Measurements from ENCODE around the gene FBXO8.
"Not testable (repeated sequence)": the region's sequence is repeated elsewhere in the genome, so short reads cannot be mapped to it uniquely, and the experiment has no call there.

The FBXO8 gene

GRCh38 chr4:174283507-174284471 lies at the start of gene FBXO8, which contains the start of gene CEP44:
FBXO8 (minus strand) TSS chr4:174283667; CDS start chr4:174263092, 20,575 bp downstream.
CEP44 (plus strand) TSS chr4:174283911; CDS start chr4:174299122, 15,211 bp downstream.
- peak; percentile 27 to 41 (median 34) for DNase-seq

- DNase-seq = no peak
Observed at GRCh38 chr4:174332741-174333493, 49.5 kb upstream of the FBXO8 start.

- no peak for DNase-seq
Observed at GRCh38 chr4:174324725-174325124, 41.3 kb upstream of the FBXO8 start.

- no peak for DNase-seq
Observed at GRCh38 chr4:174324236-174324635, 40.8 kb upstream of the FBXO8 start.

- DNase-seq = no peak
Observed at GRCh38 chr4:174320494-174321199, 37.2 kb upstream of the FBXO8 start.

- no peak for DNase-seq
Observed at GRCh38 chr4:174318829-174319764, 35.6 kb upstream of the FBXO8 start.

- DNase-seq = no peak
Observed at GRCh38 chr4:174317531-174317930, 34.1 kb upstream of the FBXO8 start.

- DNase-seq = no peak
Observed at GRCh38 chr4:174316954-174317353, 33.5 kb upstream of the FBXO8 start.

GRCh38 chr4:174316546-174316945 lies 33.1 kb upstream of the FBXO8 start:
- no peak for DNase-seq

GRCh38 chr4:174314770-174315169 lies 31.3 kb upstream of the FBXO8 start:
- no peak for DNase-seq

GRCh38 chr4:174314274-174314673 lies 30.8 kb upstream of the FBXO8 start:
- DNase-seq = no peak

- DNase-seq = no peak
Observed at GRCh38 chr4:174312993-174313392, 29.5 kb upstream of the FBXO8 start.

- DNase-seq = no peak
Observed at GRCh38 chr4:174307694-174308093, 24.2 kb upstream of the FBXO8 start.

GRCh38 chr4:174305961-174306360 lies 22.5 kb upstream of the FBXO8 start:
- no peak for DNase-seq

- no peak for DNase-seq
Observed at GRCh38 chr4:174304664-174305063, 21.2 kb upstream of the FBXO8 start.

GRCh38 chr4:174303687-174304086 lies 20.2 kb upstream of the FBXO8 start:
- no peak for DNase-seq

- DNase-seq = not testable (repeated sequence)
Observed at GRCh38 chr4:174295142-174295541, 11.7 kb upstream of the FBXO8 start.

GRCh38 chr4:174294641-174295040 lies 11.2 kb upstream of the FBXO8 start:
- DNase-seq = not testable (repeated sequence)

GRCh38 chr4:174292473-174292872 lies 9.0 kb upstream of the FBXO8 start:
- no peak for DNase-seq

GRCh38 chr4:174286870-174287269 lies 3.4 kb upstream of the FBXO8 start:
- no peak for DNase-seq

GRCh38 chr4:174284487-174284886 lies 1.0 kb upstream of the FBXO8 start:
- no peak for DNase-seq

All from activated CD4-positive, CD25-positive, alpha-beta regulatory T cell (primary cell).